ENCODE data around the gene TK1. TPM values are rescaled to one million over a fixed set of nuclear protein-coding genes. Genes with fewer than 3 reads are reported as not detected.

The TK1 gene
- total and polyA plus RNA-seq, 7 donors, result 0.83 to 74.6 (median 6.9) TPM

DNA sequence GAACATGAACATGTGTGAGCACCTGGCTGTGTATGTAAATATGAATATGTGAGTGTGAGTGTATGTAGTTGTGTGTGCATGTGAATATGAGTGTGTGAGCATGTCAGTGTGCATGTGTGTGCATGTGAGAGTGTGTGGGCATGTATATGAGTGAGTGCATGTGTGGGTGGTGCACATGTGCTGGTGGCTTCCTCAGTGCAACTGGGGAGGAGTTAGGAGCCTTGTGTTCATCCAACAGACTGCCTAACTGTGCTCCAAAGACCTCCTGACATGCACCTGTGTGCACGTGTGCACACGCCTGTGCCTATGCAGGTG is 46.0 kb upstream of the TK1 start:
- 89 to 93% methylated on average over 2 of the region's 2 CpGs for WGBS, 2 donors
- Histone ChIP-seq H3K9me3 (no peaks in the 10 kb centered on the region), H3K27me3 (peaks cover 13 to 33% (median 28%) of the 10 kb centered on the region in 3 donors), H3K36me3 (no peaks in the 10 kb centered on the region), H3K27ac (no peak overlapping the region), H3K4me3 (no peak overlapping the region), H3K4me1 (peaks cover 0 to 9% (median 2%) of the 10 kb centered on the region in 4 donors)
- no peak for DNase-seq
- intact Hi-C loops (cut with DNase I), result no loop called here
- TF ChIP-seq, protein P1, sequence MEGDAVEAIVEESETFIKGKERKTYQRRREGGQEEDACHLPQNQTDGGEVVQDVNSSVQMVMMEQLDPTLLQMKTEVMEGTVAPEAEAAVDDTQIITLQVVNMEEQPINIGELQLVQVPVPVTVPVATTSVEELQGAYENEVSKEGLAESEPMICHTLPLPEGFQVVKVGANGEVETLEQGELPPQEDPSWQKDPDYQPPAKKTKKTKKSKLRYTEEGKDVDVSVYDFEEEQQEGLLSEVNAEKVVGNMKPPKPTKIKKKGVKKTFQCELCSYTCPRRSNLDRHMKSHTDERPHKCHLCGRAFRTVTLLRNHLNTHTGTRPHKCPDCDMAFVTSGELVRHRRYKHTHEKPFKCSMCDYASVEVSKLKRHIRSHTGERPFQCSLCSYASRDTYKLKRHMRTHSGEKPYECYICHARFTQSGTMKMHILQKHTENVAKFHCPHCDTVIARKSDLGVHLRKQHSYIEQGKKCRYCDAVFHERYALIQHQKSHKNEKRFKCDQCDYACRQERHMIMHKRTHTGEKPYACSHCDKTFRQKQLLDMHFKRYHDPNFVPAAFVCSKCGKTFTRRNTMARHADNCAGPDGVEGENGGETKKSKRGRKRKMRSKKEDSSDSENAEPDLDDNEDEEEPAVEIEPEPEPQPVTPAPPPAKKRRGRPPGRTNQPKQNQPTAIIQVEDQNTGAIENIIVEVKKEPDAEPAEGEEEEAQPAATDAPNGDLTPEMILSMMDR (IDR thresholded peaks at IDR 0.05), result no peak
- TF ChIP-seq POLR2AphosphoS5 (IDR thresholded peaks at IDR 0.05) (no peak), POLR2A (IDR thresholded peaks at IDR 0.05) (no peak), EP300 (IDR thresholded peaks at IDR 0.05) (no peak)

DNA sequence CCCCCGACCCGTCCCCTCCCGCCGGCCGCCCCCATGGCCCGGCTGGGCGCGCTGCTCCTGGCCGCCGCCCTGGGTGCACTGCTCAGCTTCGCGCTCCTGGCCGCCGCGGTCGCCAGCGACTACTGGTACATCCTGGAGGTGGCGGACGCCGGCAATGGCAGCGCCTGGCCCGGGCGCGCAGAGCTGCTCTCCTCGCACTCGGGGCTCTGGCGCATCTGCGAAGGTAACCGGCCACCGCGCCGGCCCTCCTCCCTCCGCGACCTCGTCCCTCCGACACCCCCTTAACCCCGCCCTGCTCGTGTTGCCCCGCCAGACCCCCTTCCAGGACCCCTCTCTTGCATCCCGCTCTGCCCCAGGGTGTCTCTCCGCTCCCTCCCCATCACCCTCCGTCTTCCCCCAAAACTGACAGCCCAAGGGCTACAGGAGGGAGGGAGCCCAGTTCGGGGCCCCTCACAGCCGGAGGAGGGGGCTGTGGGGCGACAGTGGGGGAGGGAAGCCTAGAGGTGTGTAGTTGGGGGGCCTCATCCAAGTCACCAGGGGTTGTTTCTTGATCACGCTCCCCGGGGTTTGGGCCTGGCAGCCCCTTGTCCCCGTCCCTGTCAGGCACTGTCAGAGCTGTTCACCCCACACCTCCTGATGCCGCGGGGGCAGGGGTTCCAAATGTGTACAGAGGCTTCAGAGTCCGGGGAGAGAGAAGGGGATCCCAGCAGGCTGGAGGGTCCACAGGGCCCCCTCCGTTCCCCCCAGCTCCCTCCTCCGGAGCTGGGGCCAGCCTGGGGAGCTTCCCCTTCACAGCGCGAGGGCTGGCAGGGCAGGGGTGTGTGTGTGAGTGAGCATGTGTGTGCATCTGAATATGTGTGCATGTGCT is 45.4 kb upstream of the TK1 start:
- Histone ChIP-seq H3K27ac (no peak overlapping the region), H3K9me3 (no peaks in the 10 kb centered on the region), H3K4me1 (peaks cover 0 to 9% (median 2%) of the 10 kb centered on the region in 4 donors), H3K27me3 (peaks cover 13 to 33% (median 28%) of the 10 kb centered on the region in 3 donors), H3K36me3 (no peaks in the 10 kb centered on the region), H3K4me3 (no peak overlapping the region)
- 11 to 23% methylated on average over 55 of the region's 55 CpGs for WGBS, 2 donors
- intact Hi-C loops (cut with DNase I), result no loop called here
- no peak for DNase-seq
- TF ChIP-seq, protein P1 (IDR thresholded peaks at IDR 0.05), result no peak
- TF ChIP-seq POLR2AphosphoS5 (IDR thresholded peaks at IDR 0.05), result no peak
- no peak for TF ChIP-seq EP300 (IDR thresholded peaks at IDR 0.05)
- no peak for TF ChIP-seq POLR2A (IDR thresholded peaks at IDR 0.05)

DNA sequence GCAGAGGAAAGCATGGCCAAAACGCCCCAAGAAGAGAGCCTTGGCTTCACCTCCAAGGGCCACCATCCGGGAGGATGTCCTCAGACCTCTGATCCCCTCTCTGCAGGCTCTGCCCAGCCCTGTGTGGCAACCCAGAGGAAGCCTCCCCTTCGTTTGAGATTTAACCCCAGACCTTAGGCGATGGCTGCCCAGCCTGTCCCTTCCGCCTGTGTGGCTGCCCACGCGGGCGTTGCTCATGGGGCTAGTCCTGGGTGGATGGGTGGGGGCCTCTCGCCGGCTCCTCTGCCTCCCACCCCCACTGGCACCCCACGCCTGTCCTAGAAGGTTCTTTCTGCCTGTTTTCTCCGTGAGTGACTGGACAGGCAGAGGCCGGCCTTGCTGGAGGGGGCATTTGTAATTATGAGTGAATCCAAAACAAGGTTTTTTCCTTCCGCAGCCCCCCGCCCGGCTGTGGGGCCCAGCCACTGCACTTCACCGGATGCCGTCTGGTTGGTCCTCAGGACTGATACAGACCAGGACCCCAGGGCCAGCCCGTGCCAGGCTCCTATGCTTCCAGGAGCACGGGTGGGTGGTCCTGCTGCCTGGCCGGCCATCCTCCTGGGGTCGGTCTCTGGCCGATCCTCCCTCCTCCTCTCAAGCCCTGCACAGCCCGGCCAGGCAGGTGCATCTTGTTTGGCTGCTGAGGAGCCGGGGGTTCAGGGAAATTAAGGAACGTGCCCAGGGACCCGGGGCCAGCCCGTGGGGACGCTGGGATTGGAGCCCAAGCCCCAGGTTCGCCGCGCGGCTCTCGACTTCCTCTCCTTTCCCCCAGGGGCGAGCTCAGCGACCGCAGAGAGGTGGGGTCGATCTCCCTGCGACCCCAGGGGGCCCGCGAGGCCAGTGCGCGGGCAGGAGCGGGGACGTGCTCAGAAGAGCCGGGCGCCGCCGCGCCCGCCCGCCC is 44.4 kb upstream of the TK1 start, which contains the start of gene TMEM235:
Gene TMEM235, plus strand, starts transcription at position 636 of the 940 bp plus-strand sequence. CDS start 393 bp downstream, outside the sequence.
- Histone ChIP-seq H3K9me3 (no peaks in the 10 kb centered on the region), H3K36me3 (no peaks in the 10 kb centered on the region), H3K4me3 (no peak within 1 kb of the TSS), H3K27ac (no peak within 1 kb of the TSS), H3K4me1 (peaks cover 0 to 9% (median 2%) of the 10 kb centered on the region in 4 donors), H3K27me3 (peaks cover 13 to 33% (median 28%) of the 10 kb centered on the region in 3 donors)
- intact Hi-C loops (cut with DNase I), result no loop called here
- 26% methylated on average over 52 of the region's 52 CpGs for WGBS, 2 donors
- TF ChIP-seq EP300 (IDR thresholded peaks at IDR 0.05), result no peak
- DNase-seq, result no peak

DNA sequence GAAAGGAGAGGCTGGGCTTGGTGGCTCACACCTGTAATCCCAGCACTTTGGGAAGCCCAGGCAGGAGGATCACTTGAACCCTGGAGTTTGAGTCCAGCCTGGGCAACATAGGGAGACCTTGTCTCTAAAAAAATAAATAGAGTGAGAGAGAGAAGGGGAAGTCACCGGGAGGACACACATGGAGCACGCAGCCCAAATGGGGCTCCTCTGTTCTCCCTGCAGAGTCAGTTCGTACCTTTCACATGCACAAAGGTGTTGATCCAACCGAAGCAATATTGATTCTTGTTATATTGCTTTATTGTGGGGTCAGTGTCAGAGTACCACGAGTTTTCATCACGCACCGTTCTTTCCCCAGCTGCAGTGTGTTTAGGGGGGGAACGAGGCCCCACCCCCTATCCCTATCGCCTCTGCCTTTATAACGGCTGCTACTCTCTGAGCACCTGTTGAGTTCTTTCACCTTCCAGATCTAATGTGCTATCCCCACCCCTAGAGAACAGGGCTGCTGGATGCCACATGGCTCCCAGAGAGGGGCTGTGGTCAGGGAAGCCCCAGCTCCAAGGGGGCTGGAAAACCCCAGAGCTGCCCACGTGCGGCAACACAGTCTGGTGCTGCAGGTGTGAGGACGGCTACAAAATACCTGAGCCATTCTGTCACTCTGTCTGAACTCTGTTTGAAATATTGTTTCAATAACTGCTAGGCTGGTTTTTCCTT is 43.6 kb upstream of the TK1 start:
- Histone ChIP-seq H3K4me1 (peaks cover 0 to 9% (median 2%) of the 10 kb centered on the region in 4 donors), H3K4me3 (no peak overlapping the region), H3K36me3 (no peaks in the 10 kb centered on the region), H3K27ac (no peak overlapping the region), H3K9me3 (no peaks in the 10 kb centered on the region), H3K27me3 (peaks cover 13 to 33% (median 28%) of the 10 kb centered on the region in 3 donors)
- DNase-seq, result no peak
- WGBS, 2 donors, result 18 to 56% methylated on average over 13 of the region's 13 CpGs
- intact Hi-C loops (cut with DNase I), result no loop called here
- TF ChIP-seq POLR2AphosphoS5 (IDR thresholded peaks at IDR 0.05), result no peak
- TF ChIP-seq, protein P1 (IDR thresholded peaks at IDR 0.05), result no peak
- no peak for TF ChIP-seq EP300 (IDR thresholded peaks at IDR 0.05)
- TF ChIP-seq POLR2A (IDR thresholded peaks at IDR 0.05), result no peak
